SK-N-SH treated with all-trans-retinoic acid at 6 μM for 48 hours (cell line): ENCODE measurements around the gene USP36.

Source experiments
- ATAC-seq: fragments of 200-7000 bp; cut with Tn5 transposase; 3 replicates; pipeline ENCODE4 v1.9.1; 2020; ENCODE audit warnings: mild to moderate bottlenecking, moderate library complexity
- ARNTL ChIP-seq: fragments of 450-650 bp; formaldehyde crosslinking; IDR thresholded peaks from 2 replicates; pipeline ENCODE4 v1.5.0; 2020; ENCODE audit warnings: low read depth, mild to moderate bottlenecking, moderate library complexity, borderline replicate concordance
- BACH2 ChIP-seq: fragments of 250-450 bp; sonication (Bioruptor Pico); IDR thresholded peaks from 2 replicates; pipeline ENCODE4 v1.9.0; 2021; ENCODE audit warnings: mild to moderate bottlenecking, borderline replicate concordance
- ESRRG ChIP-seq: fragments of 250-450 bp; sonication (Bioruptor Pico); IDR thresholded peaks from 2 replicates; pipeline ENCODE4 v1.6.1; 2021; ENCODE audit warnings: mild to moderate bottlenecking
- GLIS3 ChIP-seq: fragments of 250-450 bp; sonication (Bioruptor Pico); IDR thresholded peaks from 2 replicates; pipeline ENCODE4 v1.5.0; 2020; ENCODE audit warnings: mild to moderate bottlenecking, moderate library complexity
- ISL1 ChIP-seq: fragments of 250-450 bp; sonication (Bioruptor Pico); IDR thresholded peaks from 2 replicates; pipeline ENCODE4 v2.1.2; 2022; ENCODE audit warnings: mild to moderate bottlenecking, moderate library complexity
- OSR1 ChIP-seq: fragments of 250-450 bp; sonication (Bioruptor Pico); IDR thresholded peaks from 2 replicates; pipeline ENCODE4 v1.8.0; 2022; ENCODE audit warnings: moderate library complexity, mild to moderate bottlenecking, inconsistent platforms
- RARB ChIP-seq: fragments of 250-450 bp; sonication (Bioruptor Pico); IDR thresholded peaks from 2 replicates; pipeline ENCODE4 v1.8.0; 2021; ENCODE audit warnings: mild to moderate bottlenecking, moderate library complexity
- SNAI2 ChIP-seq: fragments of 250-450 bp; sonication (Bioruptor Pico); IDR thresholded peaks from 2 replicates; pipeline ENCODE4 v1.5.0; 2020; ENCODE audit warnings: mild to moderate bottlenecking, moderate library complexity
- TCF4 ChIP-seq: fragments of 250-450 bp; sonication (Bioruptor Pico); IDR thresholded peaks from 2 replicates; pipeline ENCODE4 v1.8.0; 2021; ENCODE audit warnings: mild to moderate bottlenecking, moderate library complexity, borderline replicate concordance
- TOX ChIP-seq: fragments of 250-450 bp; sonication (Bioruptor Pico); IDR thresholded peaks from 2 replicates; pipeline ENCODE4 v1.8.0; 2021; ENCODE audit warnings: mild to moderate bottlenecking, moderate library complexity, borderline replicate concordance
- ZC3H10 ChIP-seq: fragments of 250-450 bp; sonication (Bioruptor Pico); IDR thresholded peaks from 2 replicates; pipeline ENCODE4 v1.5.1; 2021; ENCODE audit warnings: mild to moderate bottlenecking, moderate library complexity
- ZFP3 ChIP-seq: fragments of 250-450 bp; sonication (Bioruptor Pico); IDR thresholded peaks from 2 replicates; pipeline ENCODE4 v1.5.0; 2020; ENCODE audit warnings: mild to moderate bottlenecking, moderate library complexity
- ZFP30 ChIP-seq: fragments of 450-650 bp; formaldehyde crosslinking; IDR thresholded peaks from 2 replicates; pipeline ENCODE4 v1.5.0; 2022; ENCODE audit warnings: mild to moderate bottlenecking, moderate library complexity
- ZNF565 ChIP-seq: fragments of 450-650 bp; formaldehyde crosslinking; conservative IDR thresholded peaks from 2 replicates; pipeline ENCODE4 v1.5.0; 2020; ENCODE audit warnings: low read depth, mild to moderate bottlenecking, moderate library complexity
- ZNF70 ChIP-seq: fragments of 450-650 bp; formaldehyde crosslinking; IDR thresholded peaks from 2 replicates; pipeline ENCODE4 v1.5.0; 2020; ENCODE audit warnings: mild to moderate bottlenecking, moderate library complexity
- ZNF8 ChIP-seq: fragments of 450-650 bp; formaldehyde crosslinking; IDR thresholded peaks from 2 replicates; pipeline ENCODE4 v1.5.0; 2020; ENCODE audit warnings: mild to moderate bottlenecking, moderate library complexity
- TF ChIP-seq, protein P1 (sequence below): fragments of 250-450 bp; sonication (Bioruptor Pico); IDR thresholded peaks from 2 replicates; pipeline ENCODE4 v1.5.1; 2021; ENCODE audit warnings: mild to moderate bottlenecking, moderate library complexity
- TF ChIP-seq, protein P2 (sequence below): fragments of 250-450 bp; sonication (Bioruptor Pico); IDR thresholded peaks from 2 replicates; pipeline ENCODE4 v1.5.1; 2020; ENCODE audit warnings: low read depth, mild to moderate bottlenecking, moderate library complexity
- TF ChIP-seq, protein P3 (sequence below): fragments of 250-450 bp; sonication (Bioruptor Pico); IDR thresholded peaks from 2 replicates; pipeline ENCODE4 v1.5.0; 2020; ENCODE audit warnings: mild to moderate bottlenecking, moderate library complexity
- TF ChIP-seq, protein P4 (sequence below): fragments of 250-450 bp; sonication (Bioruptor Pico); IDR thresholded peaks from 2 replicates; pipeline ENCODE4 v1.8.0; 2021; ENCODE audit warnings: low read depth, mild to moderate bottlenecking, moderate library complexity, borderline replicate concordance

USP36 gene

DNA sequence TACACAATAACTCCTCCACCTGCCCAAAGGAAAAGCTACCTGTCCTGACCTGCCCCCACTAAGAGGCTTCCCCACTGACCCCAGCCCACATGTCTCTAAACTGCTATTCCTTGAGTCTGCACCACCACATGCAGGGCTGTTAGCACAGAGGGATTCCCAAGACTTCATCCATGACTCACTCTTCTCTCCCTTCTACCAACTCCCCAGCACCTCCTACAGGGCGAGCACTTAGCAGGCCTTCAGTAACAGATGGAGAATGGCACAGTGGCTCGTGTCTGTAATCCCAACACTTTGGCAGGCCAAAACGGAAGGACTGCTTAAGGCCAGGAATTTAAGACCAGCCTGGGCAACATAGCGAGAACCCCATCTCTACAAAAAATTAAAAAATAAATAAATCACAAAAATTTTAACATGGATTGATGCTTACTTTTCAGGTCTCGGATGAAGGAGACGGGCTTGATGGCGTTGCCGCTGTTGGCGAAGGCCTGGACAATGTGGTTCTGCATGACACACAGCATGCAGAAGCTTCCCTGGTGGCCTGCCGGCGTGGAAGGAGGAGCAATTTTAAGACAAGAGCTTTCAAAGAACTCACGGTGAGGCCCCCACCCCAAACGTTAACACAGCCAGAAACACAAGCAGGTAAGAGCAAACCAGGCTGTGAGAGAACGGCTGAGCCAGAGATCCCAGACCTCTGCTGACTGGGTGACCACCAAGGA is 12.0 kb downstream of the USP36 start:
- ATAC-seq = peak; percentile 85
- TF ChIP-seq OSR1 (CRISPR knock-in tag) (no peak), ZFP30 (CRISPR knock-in tag) (no peak), TCF4 (no peak), ESRRG (no peak), GLIS3 (no peak), ZNF8 (CRISPR knock-in tag) (no peak), ZNF70 (CRISPR knock-in tag) (no peak), RARB (CRISPR knock-in tag) (no peak), TOX (CRISPR knock-in tag) (no peak), ZC3H10 (CRISPR knock-in tag) (no peak)
- TF ChIP-seq, protein P1, sequence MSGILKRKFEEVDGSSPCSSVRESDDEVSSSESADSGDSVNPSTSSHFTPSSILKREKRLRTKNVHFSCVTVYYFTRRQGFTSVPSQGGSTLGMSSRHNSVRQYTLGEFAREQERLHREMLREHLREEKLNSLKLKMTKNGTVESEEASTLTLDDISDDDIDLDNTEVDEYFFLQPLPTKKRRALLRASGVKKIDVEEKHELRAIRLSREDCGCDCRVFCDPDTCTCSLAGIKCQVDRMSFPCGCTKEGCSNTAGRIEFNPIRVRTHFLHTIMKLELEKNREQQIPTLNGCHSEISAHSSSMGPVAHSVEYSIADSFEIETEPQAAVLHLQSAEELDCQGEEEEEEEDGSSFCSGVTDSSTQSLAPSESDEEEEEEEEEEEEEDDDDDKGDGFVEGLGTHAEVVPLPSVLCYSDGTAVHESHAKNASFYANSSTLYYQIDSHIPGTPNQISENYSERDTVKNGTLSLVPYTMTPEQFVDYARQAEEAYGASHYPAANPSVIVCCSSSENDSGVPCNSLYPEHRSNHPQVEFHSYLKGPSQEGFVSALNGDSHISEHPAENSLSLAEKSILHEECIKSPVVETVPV (CRISPR knock-in tag) = no peak
- TF ChIP-seq, all 23 proteins: peak for 0

DNA sequence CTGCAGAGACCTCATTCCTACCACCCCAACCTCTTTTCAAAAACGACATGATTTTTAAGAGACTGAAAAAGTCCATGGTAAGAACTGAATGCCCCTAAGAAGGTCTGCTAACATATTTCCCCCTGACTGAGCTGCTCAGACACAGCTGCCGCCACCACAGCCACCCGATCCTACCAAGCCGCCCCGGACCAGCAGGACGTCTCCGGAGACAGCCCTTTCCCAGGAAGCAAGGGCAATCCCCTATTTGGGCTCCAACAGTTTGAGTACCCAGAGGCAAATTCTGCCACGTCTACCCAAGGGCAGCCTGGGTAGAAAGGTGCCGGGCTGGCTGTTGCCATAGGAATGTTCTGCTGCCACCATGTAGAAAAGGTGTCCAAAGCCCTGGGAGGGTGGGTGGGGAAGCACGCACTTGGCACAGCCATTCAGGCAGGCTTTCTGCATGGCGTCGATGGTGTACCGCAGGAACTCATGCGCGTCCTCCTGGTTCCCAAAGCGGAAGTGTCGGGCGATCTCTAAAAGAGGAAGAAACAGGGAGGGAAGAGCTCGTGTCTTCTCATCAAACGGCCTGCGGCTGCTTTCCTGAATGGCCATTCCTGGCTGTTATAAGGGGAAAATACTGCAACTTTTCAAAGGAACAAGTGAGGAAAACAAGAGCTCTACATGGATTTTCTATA is 13.6 kb downstream of the USP36 start:
- no peak for TF ChIP-seq GLIS3
- TF ChIP-seq OSR1 (CRISPR knock-in tag) = no peak
- TF ChIP-seq, protein P2, sequence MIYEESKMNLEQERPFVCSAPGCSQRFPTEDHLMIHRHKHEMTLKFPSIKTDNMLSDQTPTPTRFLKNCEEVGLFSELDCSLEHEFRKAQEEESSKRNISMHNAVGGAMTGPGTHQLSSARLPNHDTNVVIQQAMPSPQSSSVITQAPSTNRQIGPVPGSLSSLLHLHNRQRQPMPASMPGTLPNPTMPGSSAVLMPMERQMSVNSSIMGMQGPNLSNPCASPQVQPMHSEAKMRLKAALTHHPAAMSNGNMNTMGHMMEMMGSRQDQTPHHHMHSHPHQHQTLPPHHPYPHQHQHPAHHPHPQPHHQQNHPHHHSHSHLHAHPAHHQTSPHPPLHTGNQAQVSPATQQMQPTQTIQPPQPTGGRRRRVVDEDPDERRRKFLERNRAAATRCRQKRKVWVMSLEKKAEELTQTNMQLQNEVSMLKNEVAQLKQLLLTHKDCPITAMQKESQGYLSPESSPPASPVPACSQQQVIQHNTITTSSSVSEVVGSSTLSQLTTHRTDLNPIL (CRISPR knock-in tag) = no peak
- ATAC-seq = no peak

DNA sequence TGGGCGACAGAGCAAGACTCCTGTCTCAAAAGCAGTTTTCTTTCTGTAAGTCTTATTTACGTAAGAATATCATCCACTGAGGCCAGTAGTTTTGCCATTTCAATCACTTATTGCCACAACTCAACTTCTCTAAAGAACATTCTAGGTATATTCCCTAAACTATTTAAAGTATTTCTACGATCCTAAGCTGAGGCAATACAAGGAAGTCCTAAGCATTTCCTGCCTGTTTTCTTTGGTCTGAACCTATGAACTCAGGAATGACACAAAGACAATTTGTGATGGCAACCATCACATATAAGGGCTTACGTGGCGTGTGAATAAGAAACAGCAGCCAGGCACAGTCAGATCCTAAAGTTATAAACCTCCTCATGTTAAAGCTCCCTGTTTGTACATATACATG is 14.2 kb downstream of the USP36 start:
- no peak for ATAC-seq
- TF ChIP-seq OSR1 (CRISPR knock-in tag) (no peak), BACH2 (CRISPR knock-in tag) (no peak), ZFP3 (CRISPR knock-in tag) (no peak), TOX (CRISPR knock-in tag) (no peak), ZNF565 (CRISPR knock-in tag) (no peak), ISL1 (CRISPR knock-in tag) (no peak), ARNTL (no peak), ZC3H10 (CRISPR knock-in tag) (no peak), SNAI2 (CRISPR knock-in tag) (no peak), ZNF8 (CRISPR knock-in tag) (no peak), RARB (CRISPR knock-in tag) (no peak)
- TF ChIP-seq, protein P3, sequence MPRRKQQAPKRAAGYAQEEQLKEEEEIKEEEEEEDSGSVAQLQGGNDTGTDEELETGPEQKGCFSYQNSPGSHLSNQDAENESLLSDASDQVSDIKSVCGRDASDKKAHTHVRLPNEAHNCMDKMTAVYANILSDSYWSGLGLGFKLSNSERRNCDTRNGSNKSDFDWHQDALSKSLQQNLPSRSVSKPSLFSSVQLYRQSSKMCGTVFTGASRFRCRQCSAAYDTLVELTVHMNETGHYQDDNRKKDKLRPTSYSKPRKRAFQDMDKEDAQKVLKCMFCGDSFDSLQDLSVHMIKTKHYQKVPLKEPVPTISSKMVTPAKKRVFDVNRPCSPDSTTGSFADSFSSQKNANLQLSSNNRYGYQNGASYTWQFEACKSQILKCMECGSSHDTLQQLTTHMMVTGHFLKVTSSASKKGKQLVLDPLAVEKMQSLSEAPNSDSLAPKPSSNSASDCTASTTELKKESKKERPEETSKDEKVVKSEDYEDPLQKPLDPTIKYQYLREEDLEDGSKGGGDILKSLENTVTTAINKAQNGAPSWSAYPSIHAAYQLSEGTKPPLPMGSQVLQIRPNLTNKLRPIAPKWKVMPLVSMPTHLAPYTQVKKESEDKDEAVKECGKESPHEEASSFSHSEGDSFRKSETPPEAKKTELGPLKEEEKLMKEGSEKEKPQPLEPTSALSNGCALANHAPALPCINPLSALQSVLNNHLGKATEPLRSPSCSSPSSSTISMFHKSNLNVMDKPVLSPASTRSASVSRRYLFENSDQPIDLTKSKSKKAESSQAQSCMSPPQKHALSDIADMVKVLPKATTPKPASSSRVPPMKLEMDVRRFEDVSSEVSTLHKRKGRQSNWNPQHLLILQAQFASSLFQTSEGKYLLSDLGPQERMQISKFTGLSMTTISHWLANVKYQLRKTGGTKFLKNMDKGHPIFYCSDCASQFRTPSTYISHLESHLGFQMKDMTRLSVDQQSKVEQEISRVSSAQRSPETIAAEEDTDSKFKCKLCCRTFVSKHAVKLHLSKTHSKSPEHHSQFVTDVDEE (CRISPR knock-in tag) = no peak
- TF ChIP-seq, protein P4, sequence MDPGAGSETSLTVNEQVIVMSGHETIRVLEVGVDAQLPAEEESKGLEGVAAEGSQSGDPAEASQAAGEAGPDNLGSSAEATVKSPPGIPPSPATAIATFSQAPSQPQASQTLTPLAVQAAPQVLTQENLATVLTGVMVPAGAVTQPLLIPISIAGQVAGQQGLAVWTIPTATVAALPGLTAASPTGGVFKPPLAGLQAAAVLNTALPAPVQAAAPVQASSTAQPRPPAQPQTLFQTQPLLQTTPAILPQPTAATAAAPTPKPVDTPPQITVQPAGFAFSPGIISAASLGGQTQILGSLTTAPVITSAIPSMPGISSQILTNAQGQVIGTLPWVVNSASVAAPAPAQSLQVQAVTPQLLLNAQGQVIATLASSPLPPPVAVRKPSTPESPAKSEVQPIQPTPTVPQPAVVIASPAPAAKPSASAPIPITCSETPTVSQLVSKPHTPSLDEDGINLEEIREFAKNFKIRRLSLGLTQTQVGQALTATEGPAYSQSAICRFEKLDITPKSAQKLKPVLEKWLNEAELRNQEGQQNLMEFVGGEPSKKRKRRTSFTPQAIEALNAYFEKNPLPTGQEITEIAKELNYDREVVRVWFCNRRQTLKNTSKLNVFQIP (CRISPR knock-in tag) = no peak
- TF ChIP-seq, protein P2 (CRISPR knock-in tag) = no peak
